ENCODE data around the gene TCHP.

DNA sequence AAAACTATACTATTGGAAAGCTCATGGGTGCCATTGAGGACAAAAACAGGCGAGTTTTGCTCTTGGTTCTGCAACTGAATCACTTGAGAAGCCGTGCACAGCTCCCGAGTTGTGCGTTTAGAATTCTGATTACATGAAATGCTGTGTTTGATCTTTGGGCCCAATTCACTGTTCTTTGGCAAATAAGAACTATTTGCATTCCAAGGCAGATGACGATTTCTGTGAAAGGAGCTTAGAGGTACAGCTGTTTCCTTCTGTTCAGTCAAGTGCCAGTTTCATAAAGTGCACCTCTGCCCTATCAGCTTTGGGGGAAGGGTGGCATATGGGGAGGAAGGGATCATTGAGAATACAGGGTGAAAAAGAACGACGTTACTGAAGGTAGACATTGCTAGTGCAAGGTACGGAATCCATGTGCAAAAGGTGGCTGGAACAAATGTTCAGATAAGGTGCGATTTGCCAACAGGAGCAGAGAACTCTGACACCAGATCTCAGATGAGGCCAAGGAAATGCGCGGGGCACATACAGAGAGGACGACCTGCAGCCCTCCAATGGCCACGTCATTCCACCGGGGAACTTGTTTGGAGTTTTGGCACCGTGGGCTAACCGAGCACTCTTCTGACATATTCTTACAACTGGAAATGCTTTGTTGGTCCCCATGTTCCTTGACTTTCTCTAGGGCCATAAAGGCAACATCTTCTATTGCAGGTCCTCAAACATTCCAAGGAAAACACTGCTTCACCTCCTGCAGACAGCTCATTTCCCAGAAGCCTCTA lies 30.1 kb downstream of the TCHP start:
- TF ChIP-seq, protein P1, sequence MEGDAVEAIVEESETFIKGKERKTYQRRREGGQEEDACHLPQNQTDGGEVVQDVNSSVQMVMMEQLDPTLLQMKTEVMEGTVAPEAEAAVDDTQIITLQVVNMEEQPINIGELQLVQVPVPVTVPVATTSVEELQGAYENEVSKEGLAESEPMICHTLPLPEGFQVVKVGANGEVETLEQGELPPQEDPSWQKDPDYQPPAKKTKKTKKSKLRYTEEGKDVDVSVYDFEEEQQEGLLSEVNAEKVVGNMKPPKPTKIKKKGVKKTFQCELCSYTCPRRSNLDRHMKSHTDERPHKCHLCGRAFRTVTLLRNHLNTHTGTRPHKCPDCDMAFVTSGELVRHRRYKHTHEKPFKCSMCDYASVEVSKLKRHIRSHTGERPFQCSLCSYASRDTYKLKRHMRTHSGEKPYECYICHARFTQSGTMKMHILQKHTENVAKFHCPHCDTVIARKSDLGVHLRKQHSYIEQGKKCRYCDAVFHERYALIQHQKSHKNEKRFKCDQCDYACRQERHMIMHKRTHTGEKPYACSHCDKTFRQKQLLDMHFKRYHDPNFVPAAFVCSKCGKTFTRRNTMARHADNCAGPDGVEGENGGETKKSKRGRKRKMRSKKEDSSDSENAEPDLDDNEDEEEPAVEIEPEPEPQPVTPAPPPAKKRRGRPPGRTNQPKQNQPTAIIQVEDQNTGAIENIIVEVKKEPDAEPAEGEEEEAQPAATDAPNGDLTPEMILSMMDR (IDR thresholded peaks at IDR 0.05), result no peak
- no peak for TF ChIP-seq POLR2A (IDR thresholded peaks at IDR 0.05)
